Activated naive CD4-positive, alpha-beta T cell treated with anti-CD3 and anti-CD28 coated beads, Interleukin-2, amount 10 ng/mL, durations not matched to agents 7 days and 5 days (primary cell): ENCODE results near the gene SC5D.

ENCODE experiments used
- CTCF ChIA-PET: fragments of 350-600 bp; sonication (Branson Sonifier 250); formaldehyde crosslinking; loops from one replicate; lab custom pipeline; 2021; ENCODE audit warnings: antibody characterized with exemption; lab: Charles Lee
- DNase-seq: peaks from one replicate; pipeline ENCODE4 v3.0.0-alpha.2; 2020
- H3K27ac Mint-ChIP-seq: one replicate; pipeline ENCODE4 v1.8.0; 2021; ENCODE audit warnings: mild to moderate bottlenecking, moderate library complexity, mixed read lengths
- H3K27me3 Mint-ChIP-seq: one replicate; pipeline ENCODE4 v1.8.0; 2021; ENCODE audit warnings: mild to moderate bottlenecking, mixed read lengths
- H3K36me3 Mint-ChIP-seq: one replicate; pipeline ENCODE4 v1.8.0; 2021; ENCODE audit warnings: mixed read lengths
- H3K4me1 Mint-ChIP-seq: one replicate; pipeline ENCODE4 v1.8.0; 2021; ENCODE audit warnings: mixed read lengths
- H3K4me3 Mint-ChIP-seq: one replicate; pipeline ENCODE4 v1.8.0; 2021; ENCODE audit warnings: mild to moderate bottlenecking, moderate library complexity, mixed read lengths
- H3K9me3 Mint-ChIP-seq: one replicate; pipeline ENCODE4 v1.8.0; 2021; ENCODE audit warnings: mixed read lengths

SC5D gene, protein sequence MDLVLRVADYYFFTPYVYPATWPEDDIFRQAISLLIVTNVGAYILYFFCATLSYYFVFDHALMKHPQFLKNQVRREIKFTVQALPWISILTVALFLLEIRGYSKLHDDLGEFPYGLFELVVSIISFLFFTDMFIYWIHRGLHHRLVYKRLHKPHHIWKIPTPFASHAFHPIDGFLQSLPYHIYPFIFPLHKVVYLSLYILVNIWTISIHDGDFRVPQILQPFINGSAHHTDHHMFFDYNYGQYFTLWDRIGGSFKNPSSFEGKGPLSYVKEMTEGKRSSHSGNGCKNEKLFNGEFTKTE

DNA sequence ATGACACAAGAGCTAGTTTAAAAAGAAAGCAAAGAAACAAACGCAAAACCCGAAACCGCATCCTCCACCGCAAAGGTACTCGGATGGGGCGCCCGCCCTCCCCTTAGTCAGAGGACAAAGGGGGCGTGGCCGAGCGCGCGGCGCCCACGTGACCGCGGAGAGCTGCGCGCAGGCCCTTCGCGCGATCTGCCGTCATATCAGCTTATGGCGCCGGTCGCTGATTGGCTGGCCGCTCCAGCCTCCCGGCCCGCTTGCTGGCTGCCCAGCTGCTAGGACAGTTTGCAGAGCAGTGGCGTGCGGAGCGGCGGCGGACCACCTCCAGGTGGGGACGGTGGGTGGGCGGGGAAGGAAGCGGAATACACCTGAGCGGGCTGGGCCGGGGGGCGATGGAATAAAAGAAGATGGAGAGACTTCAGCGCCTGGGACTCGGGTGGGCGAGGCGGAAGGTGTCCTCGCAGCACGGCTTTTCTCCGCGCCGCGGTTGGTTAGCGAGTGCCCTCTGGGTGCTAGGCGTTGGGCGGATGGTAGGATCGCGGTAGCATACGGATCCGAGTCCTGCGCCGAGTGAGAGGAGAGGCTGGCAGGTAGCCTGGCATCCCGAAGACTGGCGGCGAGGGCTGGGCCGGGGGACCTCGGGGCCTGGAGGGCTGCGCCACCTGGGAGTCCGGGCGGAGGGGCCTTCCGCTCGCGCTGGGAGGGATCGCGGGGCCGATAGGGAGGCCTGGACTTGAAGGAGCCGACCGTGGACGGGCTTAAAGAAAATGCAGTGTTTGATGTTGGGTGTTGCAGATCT is at the start of gene SC5D:
Gene SC5D, plus strand, starts transcription at position 277 of the 793 bp plus-strand sequence. CDS start 10,605 bp downstream, outside the sequence.
- CTCF ChIA-PET = interaction anchor here (0.8 to 1.3 kb wide), 3 partner anchors 30 to 363 kb away, joined by 3 to 4 read pairs (median 3); no protein-coding TSS in a partner anchor
- Mint-ChIP-seq H3K4me1 (peaks cover 49% of the 10 kb centered on the region), H3K9me3 (peaks cover 5% of the 10 kb centered on the region), H3K4me3 (peak within 1 kb of the TSS; percentile 86), H3K27ac (peak within 1 kb of the TSS; percentile 96), H3K36me3 (peaks cover 24% of the 10 kb centered on the region), H3K27me3 (peaks cover 9% of the 10 kb centered on the region)
- peak; percentile 97 for DNase-seq

DNA sequence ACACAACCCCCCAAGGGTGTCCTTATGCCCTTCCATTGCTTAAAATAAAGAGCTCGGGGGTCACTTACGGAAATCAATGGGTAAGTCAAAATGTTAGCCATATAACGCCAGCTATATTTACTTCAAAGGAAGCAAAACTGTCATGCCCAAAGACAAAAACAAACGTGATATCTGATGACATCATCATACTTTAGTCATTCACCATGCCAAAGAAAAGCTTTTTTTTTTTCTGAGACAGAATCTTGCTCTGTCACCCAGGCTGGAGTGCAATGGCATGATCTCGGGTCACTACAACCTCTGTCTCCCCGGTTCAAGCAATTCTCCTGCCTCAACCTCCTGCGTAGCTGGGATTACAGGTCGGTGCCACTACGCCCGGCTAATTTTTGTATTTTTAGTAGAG is 47.7 kb upstream of the SC5D start:
- peaks cover 15% of the 10 kb centered on the region for H3K27me3 Mint-ChIP-seq
- no peaks in the 10 kb centered on the region for H3K36me3 Mint-ChIP-seq
- no peak for DNase-seq
- H3K27ac Mint-ChIP-seq = no peak overlapping the region
- CTCF ChIA-PET = interaction anchor here (1.3 kb wide), 2 partner anchors 50 to 411 kb away, joined by 3 to 5 read pairs; no protein-coding TSS in a partner anchor
- no peaks in the 10 kb centered on the region for H3K4me1 Mint-ChIP-seq
- no peak overlapping the region for H3K4me3 Mint-ChIP-seq
- H3K9me3 Mint-ChIP-seq = no peaks in the 10 kb centered on the region

DNA sequence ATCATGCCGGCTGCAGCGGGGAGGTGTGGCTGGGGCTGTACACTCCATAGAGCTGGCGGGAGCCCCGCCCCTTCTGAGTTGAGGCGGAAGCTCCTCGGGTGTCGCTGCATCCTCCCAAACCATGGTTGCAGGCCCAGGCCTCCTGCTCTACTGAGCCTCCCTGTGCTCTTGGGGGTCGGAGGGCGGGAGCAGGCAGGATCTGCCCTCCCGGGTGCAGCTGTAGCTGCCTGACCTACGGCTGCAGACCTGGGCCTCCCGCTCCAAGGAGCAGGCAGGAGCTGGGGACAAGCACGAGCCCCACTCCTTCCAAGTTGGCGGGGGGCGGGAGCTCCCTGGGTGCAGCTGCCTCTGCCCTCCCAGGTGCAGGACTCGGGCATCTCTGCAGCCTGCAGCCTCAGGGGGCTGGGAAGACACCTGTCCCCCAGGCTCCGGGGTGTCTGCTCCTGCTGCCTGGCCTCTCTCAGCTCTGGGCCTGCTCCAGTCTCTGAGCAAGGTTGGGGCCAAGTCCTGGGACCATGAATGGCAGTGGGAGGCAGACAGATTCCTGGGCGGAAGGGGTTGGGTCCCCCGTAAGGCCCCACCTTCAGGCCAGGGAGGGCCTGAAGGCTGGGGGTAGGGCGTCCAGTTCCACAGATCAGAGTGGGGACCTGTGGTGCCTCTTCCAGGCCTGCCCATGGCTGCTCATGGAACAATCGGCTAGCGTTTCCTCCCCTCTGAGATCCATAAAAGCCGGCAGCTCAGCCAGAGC is 46.4 kb upstream of the SC5D start:
- Mint-ChIP-seq H3K9me3 (no peaks in the 10 kb centered on the region), H3K36me3 (no peaks in the 10 kb centered on the region), H3K4me3 (no peak overlapping the region), H3K27ac (no peak overlapping the region), H3K4me1 (no peaks in the 10 kb centered on the region), H3K27me3 (peaks cover 18% of the 10 kb centered on the region)
- DNase-seq = no peak
- CTCF ChIA-PET = interaction anchor here (1.3 kb wide), 1 partner anchor 410 kb away, joined by 3 read pairs; no protein-coding TSS in a partner anchor

DNA sequence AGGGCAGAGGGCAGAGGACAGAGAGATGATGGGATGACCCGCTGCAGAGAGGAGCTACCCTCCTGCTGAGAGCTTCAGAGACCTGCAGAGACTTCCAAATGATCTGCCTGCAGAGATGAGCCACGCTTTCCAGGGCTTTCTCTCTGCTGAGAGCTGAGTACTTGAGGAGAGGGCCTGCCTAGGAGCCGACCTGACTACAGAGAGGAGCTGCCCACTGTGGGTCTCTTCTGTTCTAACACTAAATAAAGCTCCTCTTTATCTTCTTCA is 45.9 kb upstream of the SC5D start:
- Mint-ChIP-seq H3K9me3 (no peaks in the 10 kb centered on the region), H3K4me3 (no peak overlapping the region), H3K27ac (no peak overlapping the region), H3K27me3 (peaks cover 20% of the 10 kb centered on the region), H3K36me3 (no peaks in the 10 kb centered on the region), H3K4me1 (no peaks in the 10 kb centered on the region)
- CTCF ChIA-PET = interaction anchor here (1.0 to 1.4 kb wide), 2 partner anchors 9 to 36 kb away, joined by 3 to 4 read pairs; no protein-coding TSS in a partner anchor
- no peak for DNase-seq

DNA sequence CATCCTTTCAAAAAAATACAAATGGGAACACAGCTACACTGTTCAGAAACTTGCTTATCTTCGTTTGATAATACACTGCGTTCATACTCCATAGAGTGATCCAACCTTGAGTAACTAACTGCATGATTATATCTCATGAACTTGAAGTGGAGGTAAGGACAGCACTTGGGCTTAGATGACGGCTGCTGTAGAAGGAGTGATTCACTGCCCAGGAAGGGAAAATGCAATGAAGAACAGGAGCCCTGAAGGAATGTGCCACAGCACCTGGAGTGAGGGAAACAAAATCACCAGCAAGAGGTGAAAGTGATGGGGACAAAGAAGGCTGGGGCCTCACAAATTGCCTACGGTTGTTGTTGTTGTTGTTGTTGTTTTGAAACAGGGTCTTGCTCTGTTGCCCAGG is 44.1 kb upstream of the SC5D start:
- H3K9me3 Mint-ChIP-seq = no peaks in the 10 kb centered on the region
- CTCF ChIA-PET = interaction anchor here (0.9 to 1.7 kb wide), 3 partner anchors 16 to 343 kb away, joined by 4 to 8 read pairs (median 4); no protein-coding TSS in a partner anchor
- no peaks in the 10 kb centered on the region for H3K4me1 Mint-ChIP-seq
- DNase-seq = no peak
- no peak overlapping the region for H3K27ac Mint-ChIP-seq
- peaks cover 22% of the 10 kb centered on the region for H3K27me3 Mint-ChIP-seq
- H3K4me3 Mint-ChIP-seq = no peak overlapping the region
- H3K36me3 Mint-ChIP-seq = no peaks in the 10 kb centered on the region

DNA sequence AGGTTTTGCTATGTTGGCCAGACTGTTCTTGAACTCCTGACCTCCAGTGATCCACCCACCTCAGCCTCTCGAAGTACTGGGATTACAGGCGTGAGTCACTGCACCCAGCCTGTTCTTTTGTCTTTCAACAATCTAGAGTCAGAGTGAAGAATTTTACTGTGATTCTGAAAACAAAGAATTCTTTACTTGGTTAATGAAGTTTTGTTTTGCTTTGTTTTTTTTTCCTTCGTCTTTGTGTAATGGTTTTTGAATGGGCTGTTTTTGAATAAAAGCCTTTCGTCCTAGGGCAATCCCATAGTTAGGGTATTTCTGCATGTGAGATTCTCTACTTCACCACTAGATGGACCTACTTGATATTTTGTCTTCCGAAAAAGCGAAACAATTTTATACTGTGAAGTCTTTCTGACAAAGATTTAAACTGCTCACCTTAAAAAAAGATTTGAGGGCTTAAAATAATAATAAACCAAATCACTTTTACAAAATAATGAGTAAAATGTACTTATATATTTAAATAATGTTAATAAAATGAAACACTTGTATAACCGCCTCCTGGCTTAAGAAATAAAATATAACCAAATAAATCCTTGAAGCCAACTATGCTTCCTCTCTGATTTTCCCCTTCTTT is 43.4 kb upstream of the SC5D start:
- H3K27ac Mint-ChIP-seq = no peak overlapping the region
- no peaks in the 10 kb centered on the region for H3K4me1 Mint-ChIP-seq
- no peak overlapping the region for H3K4me3 Mint-ChIP-seq
- H3K36me3 Mint-ChIP-seq = no peaks in the 10 kb centered on the region
- H3K9me3 Mint-ChIP-seq = no peaks in the 10 kb centered on the region
- peaks cover 28% of the 10 kb centered on the region for H3K27me3 Mint-ChIP-seq
- no peak for DNase-seq
- CTCF ChIA-PET = interaction anchor here (1.0 to 1.7 kb wide), 2 partner anchors 16 to 342 kb away, joined by 4 to 8 read pairs; no protein-coding TSS in a partner anchor

DNA sequence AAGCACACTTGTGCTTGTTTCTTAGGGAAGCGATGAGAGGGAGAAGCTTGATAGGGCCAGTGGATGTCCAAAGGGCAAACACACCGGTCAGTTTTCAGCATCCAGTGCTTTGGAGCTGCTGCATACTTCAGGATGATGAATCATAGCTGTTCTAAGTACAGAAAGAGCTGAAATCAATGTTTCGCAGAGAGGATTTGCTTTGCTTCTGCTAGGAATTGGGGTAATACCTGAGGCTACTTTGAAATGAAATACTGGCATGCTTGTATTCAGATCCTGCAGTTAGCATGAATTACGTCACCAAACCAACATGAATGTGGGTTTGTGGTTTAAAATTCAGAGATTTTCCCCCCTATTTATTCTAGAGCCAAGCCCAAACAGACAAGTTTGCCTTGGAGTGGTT is 41.7 kb upstream of the SC5D start:
- peaks cover 32% of the 10 kb centered on the region for H3K27me3 Mint-ChIP-seq
- H3K27ac Mint-ChIP-seq = no peak overlapping the region

DNA sequence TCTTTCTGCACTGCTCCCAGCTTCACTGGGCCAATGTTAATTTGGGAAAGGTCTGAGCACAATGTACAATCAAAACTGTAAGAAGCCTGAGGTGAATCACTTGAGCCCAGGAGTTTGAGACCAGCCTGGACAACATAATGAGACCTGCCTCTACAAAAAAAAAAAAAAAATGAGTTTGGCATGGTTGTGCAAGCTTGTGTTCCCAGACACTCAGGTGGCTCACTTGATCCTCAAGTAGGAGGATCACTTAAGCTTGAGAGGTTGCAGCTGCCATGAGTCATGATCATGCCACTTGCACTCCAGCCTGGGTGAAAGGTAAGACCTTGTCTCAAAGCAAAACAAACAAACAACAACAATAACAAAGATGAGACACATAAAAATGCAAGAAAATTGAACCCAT is 38.6 kb upstream of the SC5D start:
- H3K9me3 Mint-ChIP-seq = no peaks in the 10 kb centered on the region
- H3K36me3 Mint-ChIP-seq = no peaks in the 10 kb centered on the region
- CTCF ChIA-PET = interaction anchor here (0.9 kb wide), 1 partner anchor 401 kb away, joined by 3 read pairs; no protein-coding TSS in a partner anchor
- no peak overlapping the region for H3K27ac Mint-ChIP-seq
- H3K27me3 Mint-ChIP-seq = peaks cover 34% of the 10 kb centered on the region
- no peak overlapping the region for H3K4me3 Mint-ChIP-seq
- DNase-seq = no peak
- no peaks in the 10 kb centered on the region for H3K4me1 Mint-ChIP-seq

More for the DNA sequence above, 41.7 kb upstream of the SC5D start:
- no peak overlapping the region for H3K4me3 Mint-ChIP-seq
- CTCF ChIA-PET = interaction anchor here (1.3 to 1.5 kb wide), 2 partner anchors 14 kb away, joined by 4 to 5 read pairs; no protein-coding TSS in a partner anchor
- H3K4me1 Mint-ChIP-seq = no peaks in the 10 kb centered on the region
- no peaks in the 10 kb centered on the region for H3K9me3 Mint-ChIP-seq
- DNase-seq = no peak
- no peaks in the 10 kb centered on the region for H3K36me3 Mint-ChIP-seq

DNA sequence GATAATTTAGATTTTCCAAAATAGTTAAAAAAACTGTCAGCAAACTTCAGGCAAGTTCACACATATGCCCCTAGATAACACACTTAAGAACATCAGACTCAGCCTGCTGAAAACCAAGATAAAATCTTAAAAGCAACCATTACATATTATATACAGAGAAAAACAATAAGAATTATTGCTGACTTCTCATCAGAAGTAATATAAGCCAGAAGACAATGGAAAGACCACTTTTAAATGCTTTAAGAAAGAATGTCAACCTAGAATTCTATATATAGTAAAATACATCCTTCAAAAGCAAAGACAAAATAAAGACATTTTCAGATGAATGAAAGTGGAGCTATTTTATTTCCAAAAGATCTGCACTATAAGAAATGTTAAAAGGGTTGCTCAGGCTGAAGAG is 37.8 kb upstream of the SC5D start:
- CTCF ChIA-PET = no interaction called here
- Mint-ChIP-seq H3K9me3 (no peaks in the 10 kb centered on the region), H3K27me3 (peaks cover 34% of the 10 kb centered on the region), H3K36me3 (no peaks in the 10 kb centered on the region), H3K27ac (no peak overlapping the region), H3K4me1 (no peaks in the 10 kb centered on the region), H3K4me3 (no peak overlapping the region)
- no peak for DNase-seq

DNA sequence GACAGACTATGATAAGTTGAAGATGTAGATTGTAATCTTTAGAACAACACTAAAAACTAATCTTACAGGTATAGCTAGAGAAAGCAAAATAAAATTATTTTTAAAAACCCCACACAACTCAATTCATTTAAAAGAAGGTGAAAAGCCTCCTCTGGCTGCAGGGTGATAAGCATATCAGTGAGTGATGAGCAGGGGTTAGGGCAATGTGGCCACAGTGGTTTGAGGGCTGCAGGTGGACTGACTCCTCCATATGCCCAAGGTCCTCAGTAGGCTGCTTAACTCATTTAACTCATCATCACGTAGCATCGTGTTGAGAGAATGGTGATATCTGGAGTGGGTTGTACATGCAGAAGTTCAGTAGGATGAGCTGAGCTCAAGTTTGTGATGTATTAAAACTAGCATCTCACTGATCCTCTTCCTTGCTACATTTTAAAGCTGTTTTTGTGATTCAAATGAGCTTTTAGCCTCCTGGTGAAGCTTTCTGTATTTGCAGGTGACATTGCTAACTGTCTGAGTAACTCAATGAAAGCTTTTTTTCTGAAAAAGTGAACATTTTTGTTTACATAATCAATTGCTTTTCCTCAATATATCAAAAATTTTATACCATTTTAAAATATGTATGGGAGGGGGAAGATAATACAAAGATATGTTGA is 37.0 kb upstream of the SC5D start:
- DNase-seq = no peak
- H3K4me3 Mint-ChIP-seq = no peak overlapping the region
- H3K4me1 Mint-ChIP-seq = no peaks in the 10 kb centered on the region
- no peaks in the 10 kb centered on the region for H3K9me3 Mint-ChIP-seq
- H3K27me3 Mint-ChIP-seq = peaks cover 28% of the 10 kb centered on the region
- no peak overlapping the region for H3K27ac Mint-ChIP-seq
- CTCF ChIA-PET = interaction anchor here (1.5 kb wide), 1 partner anchor 8 kb away, joined by 4 read pairs; no protein-coding TSS in a partner anchor
- H3K36me3 Mint-ChIP-seq = no peaks in the 10 kb centered on the region

DNA sequence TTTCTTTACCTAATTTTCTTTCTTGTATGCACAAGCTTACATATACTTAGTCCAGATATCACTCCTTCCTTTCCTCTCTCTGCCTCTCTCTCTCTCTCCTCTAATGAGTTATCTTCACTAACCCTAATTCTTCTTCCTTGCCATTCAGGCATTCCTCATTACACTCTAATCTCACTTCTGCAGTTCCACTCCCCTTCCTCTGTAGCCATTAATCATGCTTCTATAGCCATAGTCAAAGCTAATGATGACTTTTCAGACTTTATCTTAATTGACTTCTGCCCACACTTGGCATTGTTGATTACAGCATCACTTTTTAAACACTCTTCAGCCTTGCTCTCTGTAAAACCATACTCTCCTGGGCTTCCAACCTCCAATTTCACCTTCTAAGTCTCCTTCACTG is 35.3 kb upstream of the SC5D start:
- no peak for DNase-seq
- no peaks in the 10 kb centered on the region for H3K36me3 Mint-ChIP-seq
- no peaks in the 10 kb centered on the region for H3K9me3 Mint-ChIP-seq
- H3K27ac Mint-ChIP-seq = no peak overlapping the region
- H3K4me3 Mint-ChIP-seq = no peak overlapping the region
- CTCF ChIA-PET = no interaction called here
- peaks cover 22% of the 10 kb centered on the region for H3K27me3 Mint-ChIP-seq
- no peaks in the 10 kb centered on the region for H3K4me1 Mint-ChIP-seq

DNA sequence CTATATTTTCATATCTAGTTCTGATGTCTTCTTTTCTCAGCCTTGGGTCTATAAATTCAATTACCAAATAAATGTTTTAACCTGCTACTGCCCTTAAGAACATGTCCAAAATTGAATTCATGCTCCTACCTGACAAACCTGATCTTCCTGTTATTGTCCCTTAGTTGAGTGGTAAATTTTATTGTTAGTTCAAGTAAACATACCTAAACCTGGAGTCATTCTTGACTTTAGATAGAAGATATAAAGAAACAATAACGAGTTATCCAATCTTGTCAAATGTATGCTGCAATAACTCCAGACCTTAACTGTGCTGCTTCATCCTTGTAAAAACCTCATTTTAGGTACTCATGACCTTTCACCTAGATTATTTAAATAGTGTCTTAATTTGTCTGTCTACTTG is 34.6 kb upstream of the SC5D start:
- H3K9me3 Mint-ChIP-seq = peaks cover 3% of the 10 kb centered on the region
- no peak overlapping the region for H3K27ac Mint-ChIP-seq
- CTCF ChIA-PET = no interaction called here
- H3K36me3 Mint-ChIP-seq = peaks cover 3% of the 10 kb centered on the region
- no peaks in the 10 kb centered on the region for H3K4me1 Mint-ChIP-seq
- no peak overlapping the region for H3K4me3 Mint-ChIP-seq
- H3K27me3 Mint-ChIP-seq = peaks cover 29% of the 10 kb centered on the region
- no peak for DNase-seq

DNA sequence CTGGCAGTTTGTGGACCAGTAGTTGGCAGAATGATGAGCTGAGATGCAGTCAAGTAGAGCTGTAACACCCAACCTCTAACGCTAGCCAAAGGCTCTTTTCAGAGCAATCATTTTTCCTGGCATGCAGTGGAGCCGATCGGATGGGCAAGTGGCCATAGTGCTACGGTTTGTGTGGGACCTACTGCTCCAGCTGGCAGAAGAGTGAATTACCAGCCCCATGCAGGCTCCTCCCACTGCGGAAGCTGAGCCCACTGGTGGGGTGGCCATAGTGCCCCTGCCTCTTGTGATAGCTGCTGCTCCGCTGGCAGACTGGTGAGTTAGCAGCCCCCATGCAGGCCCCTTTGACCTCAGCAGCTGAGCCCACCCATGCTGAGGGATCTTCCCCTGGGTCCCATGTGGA is 27.0 kb upstream of the SC5D start:
- Mint-ChIP-seq H3K27ac (no peak overlapping the region), H3K36me3 (peaks cover 5% of the 10 kb centered on the region), H3K9me3 (peaks cover 4% of the 10 kb centered on the region), H3K4me3 (no peak overlapping the region), H3K4me1 (peaks cover 4% of the 10 kb centered on the region), H3K27me3 (peaks cover 59% of the 10 kb centered on the region)
- no peak for DNase-seq
- CTCF ChIA-PET = interaction anchor here (0.5 to 1.2 kb wide), 3 partner anchors 15 to 1587 kb away, joined by 3 to 5 read pairs (median 4); no protein-coding TSS in a partner anchor
